Gastrocnemius medialis (tissue), 4 donors: ENCODE data around the gene LRRN2. TPM values are rescaled to one million over a fixed set of nuclear protein-coding genes. Genes with fewer than 3 reads are reported as not detected.

Experiments
- ATAC-seq, 2 donors: fragments of 150-250 bp; one replicate each; pipeline ENCODE4 v1.9.1; 2016
- DNase-seq, 2 donors: peaks; one replicate each; pipeline ENCODE4 v3.0.0-alpha.2; 2019
- H3K27ac ChIP-seq, 4 donors: fragments of 200-600 bp; sonication (generic); 1 replicate in 1 of 4; 2 replicates in 3 of 4; pipeline ENCODE4 v1.5.1; 2016 to 2018; ENCODE audit warnings: mild to moderate bottlenecking in 2 of 4, moderate library complexity in 1 of 4
- H3K27me3 ChIP-seq, 3 donors: fragments of 200-600 bp; sonication (generic) in 2 of 3; 1 replicate in 1 of 3; 2 replicates in 2 of 3; pipeline versions ENCODE4 v1.5.1 to v1.6.0; 2016 to 2019; ENCODE audit warnings: mild to moderate bottlenecking in 1 of 3, moderate library complexity in 1 of 3
- H3K36me3 ChIP-seq, 2 donors: fragments of 200-600 bp; sonication (generic) in 1 of 2; one replicate each; pipeline ENCODE4 v1.5.1; 2017 to 2018
- H3K4me1 ChIP-seq, 2 donors: fragments of 200-600 bp; sonication (generic) in 1 of 2; one replicate each; pipeline ENCODE4 v1.5.1; 2016 to 2017; ENCODE audit warnings: mild to moderate bottlenecking in 2 of 2
- H3K4me3 ChIP-seq, 4 donors: fragments of 200-600 bp; sonication (generic) in 3 of 4; 1 replicate in 1 of 4; 2 replicates in 3 of 4; pipeline ENCODE4 v1.5.1; 2016 to 2019; ENCODE audit warnings: mild to moderate bottlenecking in 2 of 4
- H3K9me3 ChIP-seq, 3 donors: fragments of 200-600 bp; sonication (generic) in 2 of 3; 1 replicate in 1 of 3; 2 replicates in 2 of 3; pipeline ENCODE4 v1.5.1; 2016 to 2019
- POLR2A ChIP-seq, 2 donors: fragments of 450-650 bp; IDR thresholded peaks; one replicate each; pipeline ENCODE4 v1.6.1; 2017; ENCODE audit warnings: antibody characterized with exemption in 2 of 2, mild to moderate bottlenecking in 2 of 2, moderate library complexity in 2 of 2
- in situ Hi-C, 4 donors: fragments of 200-750 bp; cut with MboI; loops; one replicate each; pipeline versions ENCODE4 v1.15.0 to v1.8.0; 2017; ENCODE audit warnings: low sequenced_read_pairs in 4 of 4
- intact Hi-C: fragments of 100-400 bp; cut with DNase I; formaldehyde crosslinking; loops from one replicate; pipeline ENCODE4 v1.15.1; 2023; ENCODE audit warnings: low total_unique reads
- total RNA-seq, 4 donors: library from RNA; depleted of rRNA; stranded (reverse); fragments of >200 nt; gene quantifications; one replicate each; pipeline versions ENCODE4 v1.1.0 to v1.2.3, GENCODE V29; 2016
- TF ChIP-seq, protein P1 (sequence below), 5 experiments: fragments of 450-650 bp in 3 of 5; fragments of 200-600 bp in 2 of 5; sonication (generic) in 2 of 5; IDR thresholded peaks in 4 of 5; conservative IDR thresholded peaks in 1 of 5; 1 replicate in 4 of 5; 2 replicates in 1 of 5; pipeline ENCODE4 v1.5.1; 2016 to 2019; ENCODE audit warnings: antibody characterized with exemption in 5 of 5, mild to moderate bottlenecking in 3 of 5, moderate library complexity in 3 of 5

LRRN2 gene
- total RNA-seq, 4 donors from 2014 or later: 0.46 to 1.1 (median 0.93) TPM

DNA sequence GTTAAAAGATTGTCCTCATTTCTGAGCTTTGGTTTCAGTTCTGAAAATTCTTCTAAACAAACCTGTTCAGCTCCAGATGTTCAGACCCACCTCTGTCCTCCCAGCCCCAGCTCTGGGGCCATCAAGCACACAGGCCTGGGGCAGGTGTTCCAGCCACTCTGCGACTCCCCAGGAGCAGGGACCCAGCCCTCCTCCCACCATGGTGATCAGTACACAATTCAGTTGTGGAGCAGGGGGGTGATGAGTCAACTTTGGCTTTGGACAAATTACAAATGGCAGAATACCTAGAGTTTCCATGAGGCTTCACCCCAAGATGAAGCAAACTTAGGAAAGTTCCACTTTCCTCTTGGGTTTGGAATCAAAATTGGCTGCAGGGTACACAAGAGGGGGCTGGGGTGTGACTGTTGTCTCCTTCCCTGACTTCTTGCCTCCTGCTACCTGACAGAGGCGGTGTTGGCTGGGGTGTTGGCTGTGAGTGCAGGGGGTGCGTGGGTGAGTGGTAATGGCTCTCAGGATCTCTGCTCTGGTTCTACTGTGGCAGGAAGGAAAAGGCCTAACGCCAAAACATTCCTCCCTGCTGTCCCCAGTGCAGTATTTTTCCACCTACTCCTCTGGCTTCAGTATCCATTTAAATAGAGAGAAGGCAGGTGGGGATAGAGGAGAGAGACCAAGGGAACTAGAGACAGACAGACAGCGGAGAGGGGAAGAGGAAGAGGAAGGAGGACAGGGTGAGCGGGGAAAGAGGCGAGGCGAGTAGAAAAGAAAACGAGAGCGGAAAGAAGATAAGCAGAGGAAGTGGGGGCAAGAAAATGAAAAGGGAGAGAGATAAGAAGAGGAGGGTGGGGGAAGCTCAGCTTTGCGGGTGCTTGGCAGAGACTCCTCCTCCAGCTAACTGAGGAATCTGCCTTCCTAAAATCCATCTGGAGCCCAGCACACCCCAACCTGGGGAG lies 20.6 kb upstream of the LRRN2 start:
- H3K27ac ChIP-seq: no peak overlapping the region
- H3K27me3 ChIP-seq: no peaks in the 10 kb centered on the region
- in situ Hi-C loops: no loop called here
- intact Hi-C loops: no loop called here
- no peak for ATAC-seq
- no peaks in the 10 kb centered on the region for H3K4me1 ChIP-seq
- H3K36me3 ChIP-seq: no peaks in the 10 kb centered on the region
- DNase-seq: no peak
- TF ChIP-seq POLR2A (IDR thresholded peaks at IDR 0.05): no peak
- H3K9me3 ChIP-seq: no peaks in the 10 kb centered on the region
- H3K4me3 ChIP-seq: no peak overlapping the region

DNA sequence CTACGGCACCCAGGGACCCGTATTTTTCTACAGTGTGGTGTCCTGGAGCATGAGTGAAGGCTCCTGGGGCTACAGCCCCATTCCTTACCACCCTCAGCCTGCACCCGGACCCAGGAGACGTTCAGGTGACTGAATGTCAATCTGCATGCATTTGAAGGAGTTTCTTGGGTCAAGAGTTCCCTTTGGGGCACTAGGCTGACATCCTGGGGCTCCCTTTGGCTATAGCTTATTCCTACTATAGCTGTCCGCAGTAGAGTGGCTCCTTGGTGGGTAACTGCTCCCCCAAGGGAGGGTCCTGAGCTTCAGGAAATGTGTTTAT lies 19.9 kb upstream of the LRRN2 start:
- no peak for DNase-seq
- no peak overlapping the region for H3K27ac ChIP-seq
- intact Hi-C loops (no loop called here), in situ Hi-C loops (no loop called here)
- no peaks in the 10 kb centered on the region for H3K36me3 ChIP-seq
- no peaks in the 10 kb centered on the region for H3K9me3 ChIP-seq
- no peak for ATAC-seq
- H3K4me3 ChIP-seq: no peak overlapping the region
- no peaks in the 10 kb centered on the region for H3K4me1 ChIP-seq
- H3K27me3 ChIP-seq: no peaks in the 10 kb centered on the region
- TF ChIP-seq, protein P1, sequence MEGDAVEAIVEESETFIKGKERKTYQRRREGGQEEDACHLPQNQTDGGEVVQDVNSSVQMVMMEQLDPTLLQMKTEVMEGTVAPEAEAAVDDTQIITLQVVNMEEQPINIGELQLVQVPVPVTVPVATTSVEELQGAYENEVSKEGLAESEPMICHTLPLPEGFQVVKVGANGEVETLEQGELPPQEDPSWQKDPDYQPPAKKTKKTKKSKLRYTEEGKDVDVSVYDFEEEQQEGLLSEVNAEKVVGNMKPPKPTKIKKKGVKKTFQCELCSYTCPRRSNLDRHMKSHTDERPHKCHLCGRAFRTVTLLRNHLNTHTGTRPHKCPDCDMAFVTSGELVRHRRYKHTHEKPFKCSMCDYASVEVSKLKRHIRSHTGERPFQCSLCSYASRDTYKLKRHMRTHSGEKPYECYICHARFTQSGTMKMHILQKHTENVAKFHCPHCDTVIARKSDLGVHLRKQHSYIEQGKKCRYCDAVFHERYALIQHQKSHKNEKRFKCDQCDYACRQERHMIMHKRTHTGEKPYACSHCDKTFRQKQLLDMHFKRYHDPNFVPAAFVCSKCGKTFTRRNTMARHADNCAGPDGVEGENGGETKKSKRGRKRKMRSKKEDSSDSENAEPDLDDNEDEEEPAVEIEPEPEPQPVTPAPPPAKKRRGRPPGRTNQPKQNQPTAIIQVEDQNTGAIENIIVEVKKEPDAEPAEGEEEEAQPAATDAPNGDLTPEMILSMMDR (IDR thresholded peaks at IDR 0.05 in 4 of 5, conservative IDR thresholded peaks at IDR 0.05 in 1 of 5): no peak
- no peak for TF ChIP-seq POLR2A (IDR thresholded peaks at IDR 0.05)

DNA sequence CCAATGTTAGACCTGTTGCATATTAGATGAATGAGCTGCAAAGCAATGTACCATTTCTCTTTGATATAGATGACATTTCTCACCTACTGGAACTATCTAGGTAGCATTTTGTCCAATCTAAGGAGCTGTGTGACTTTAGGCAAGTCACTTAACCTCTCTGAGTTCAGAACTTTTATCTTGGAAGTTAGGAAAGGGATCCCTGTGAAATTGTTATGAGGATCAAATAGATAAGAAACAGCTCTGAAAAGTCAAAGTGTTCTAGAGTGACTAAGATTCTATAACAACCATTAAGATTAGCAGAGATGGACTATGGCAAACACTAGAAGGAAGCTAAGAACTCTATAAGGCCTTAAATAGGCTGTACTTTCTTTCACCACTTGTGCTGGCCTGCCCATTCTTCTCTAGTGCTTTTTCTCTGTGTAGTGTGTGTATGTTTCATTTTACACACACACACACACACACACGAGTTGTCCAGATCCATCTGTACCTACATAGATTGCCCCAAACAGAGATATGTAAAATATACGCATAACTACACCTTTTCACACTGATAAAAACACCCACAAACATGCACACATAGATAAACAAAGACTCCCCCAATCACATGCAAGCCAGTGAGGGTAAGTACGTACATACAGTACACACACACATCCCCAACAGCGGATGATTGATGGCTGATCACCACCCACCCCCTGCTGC lies 19.4 kb upstream of the LRRN2 start:
- no peak overlapping the region for H3K4me3 ChIP-seq
- intact Hi-C loops (no loop called here), in situ Hi-C loops (no loop called here)
- H3K4me1 ChIP-seq: no peaks in the 10 kb centered on the region
- DNase-seq (no peak), ATAC-seq (no peak)
- no peak for TF ChIP-seq POLR2A (IDR thresholded peaks at IDR 0.05)
- TF ChIP-seq, protein P1 (IDR thresholded peaks at IDR 0.05 in 4 of 5, conservative IDR thresholded peaks at IDR 0.05 in 1 of 5): no peak
- H3K27me3 ChIP-seq: no peaks in the 10 kb centered on the region
- no peaks in the 10 kb centered on the region for H3K9me3 ChIP-seq
- no peaks in the 10 kb centered on the region for H3K36me3 ChIP-seq
- H3K27ac ChIP-seq: no peak overlapping the region

DNA sequence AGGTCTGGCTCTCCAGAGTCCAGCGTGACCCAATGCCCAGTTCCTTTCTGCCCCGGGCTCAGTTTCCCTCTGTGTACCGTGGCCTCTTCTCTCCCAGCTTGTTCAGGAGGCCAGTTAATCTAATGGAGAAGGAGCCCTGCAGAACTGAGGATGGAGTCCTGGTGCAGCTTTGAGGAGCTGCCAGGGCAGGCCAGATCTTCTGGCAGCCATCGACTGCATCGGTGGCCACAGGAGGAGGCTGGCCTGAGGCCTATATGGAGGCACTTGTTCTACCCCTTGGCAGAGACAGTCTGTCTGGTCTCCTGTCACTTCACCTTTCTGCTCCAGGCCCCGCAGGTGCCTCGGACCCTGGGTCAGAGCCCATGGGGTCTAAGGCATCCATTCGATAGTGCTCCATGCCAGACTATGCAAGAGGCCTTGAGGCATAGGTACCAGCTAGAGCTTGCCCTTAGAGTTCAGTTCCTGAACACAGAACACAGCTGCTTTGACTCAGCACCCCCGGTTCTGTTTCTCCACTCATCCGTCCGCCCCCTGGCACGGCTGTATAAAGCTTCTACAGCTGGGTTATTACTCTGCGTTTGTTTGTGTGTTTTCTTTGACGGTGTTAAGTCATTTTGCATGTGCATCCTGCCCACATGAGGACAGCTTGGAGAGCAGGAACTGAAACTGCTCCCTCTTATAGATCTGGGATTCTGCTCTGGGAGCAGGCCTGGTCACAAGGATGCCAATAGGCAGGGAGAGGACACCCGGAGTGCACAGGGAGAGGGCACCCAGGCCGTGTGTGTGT lies 18.5 kb upstream of the LRRN2 start:
- Histone ChIP-seq H3K4me1 (no peaks in the 10 kb centered on the region), H3K27ac (no peak overlapping the region), H3K4me3 (no peak overlapping the region), H3K9me3 (no peaks in the 10 kb centered on the region), H3K27me3 (no peaks in the 10 kb centered on the region), H3K36me3 (no peaks in the 10 kb centered on the region)
- no peak for ATAC-seq
- in situ Hi-C loops (no loop called here), intact Hi-C loops (no loop called here)
- TF ChIP-seq POLR2A (IDR thresholded peaks at IDR 0.05): no peak
- TF ChIP-seq, protein P1 (IDR thresholded peaks at IDR 0.05 in 4 of 5, conservative IDR thresholded peaks at IDR 0.05 in 1 of 5): no peak
- DNase-seq: no peak

DNA sequence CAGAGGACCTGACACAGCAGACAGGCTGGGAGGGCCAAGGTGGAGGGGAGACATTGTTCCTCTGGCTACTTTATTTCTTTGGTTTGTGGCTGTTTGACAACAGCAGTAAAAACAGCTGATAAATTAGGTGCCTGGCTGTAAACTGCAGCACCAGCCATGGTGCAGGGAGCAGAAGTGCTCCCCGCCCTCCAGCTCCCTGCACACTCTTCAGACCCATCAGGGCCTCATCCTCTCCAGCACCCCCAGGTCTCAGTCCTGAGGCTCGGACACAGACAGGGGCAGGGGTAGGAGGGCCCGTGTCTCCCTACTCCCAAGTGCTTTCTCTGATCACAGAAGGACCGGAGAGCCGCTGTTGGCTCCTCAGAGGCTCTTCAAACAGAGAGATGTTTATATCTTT lies 17.7 kb upstream of the LRRN2 start:
- TF ChIP-seq POLR2A (IDR thresholded peaks at IDR 0.05): no peak
- TF ChIP-seq, protein P1 (IDR thresholded peaks at IDR 0.05 in 4 of 5, conservative IDR thresholded peaks at IDR 0.05 in 1 of 5): no peak
- H3K27me3 ChIP-seq: no peaks in the 10 kb centered on the region
- no peaks in the 10 kb centered on the region for H3K4me1 ChIP-seq
- no peak for ATAC-seq
- H3K4me3 ChIP-seq: no peak overlapping the region
- no peak for DNase-seq
- intact Hi-C loops: no loop called here
- H3K9me3 ChIP-seq: no peaks in the 10 kb centered on the region
- no peaks in the 10 kb centered on the region for H3K36me3 ChIP-seq
- in situ Hi-C loops: no loop called here
- no peak overlapping the region for H3K27ac ChIP-seq
